Hepatocyte (in vitro differentiated cells): Measurements from ENCODE around the gene TMED10.

Source experiments
- CTCF ChIP-seq: fragments of 200-600 bp; sonication (generic); IDR thresholded peaks from 2 replicates; pipeline ENCODE4 v1.5.1; 2016; ENCODE audit warnings: antibody characterized with exemption, mild to moderate bottlenecking; ENCODE audit not compliant: poor library complexity
- EZH2 ChIP-seq: fragments of 200-600 bp; sonication (generic); IDR thresholded peaks from 2 replicates; pipeline ENCODE4 v1.6.1; 2016; ENCODE audit warnings: antibody characterized with exemption, mild to moderate bottlenecking, borderline replicate concordance
- EZH2phosphoT487 ChIP-seq: fragments of 200-600 bp; sonication (generic); IDR thresholded peaks from one replicate; pipeline ENCODE4 v1.6.1; 2018; ENCODE audit warnings: antibody characterized with exemption, mild to moderate bottlenecking, low read depth, moderate library complexity; ENCODE audit not compliant: unreplicated experiment, severe bottlenecking

DNA sequence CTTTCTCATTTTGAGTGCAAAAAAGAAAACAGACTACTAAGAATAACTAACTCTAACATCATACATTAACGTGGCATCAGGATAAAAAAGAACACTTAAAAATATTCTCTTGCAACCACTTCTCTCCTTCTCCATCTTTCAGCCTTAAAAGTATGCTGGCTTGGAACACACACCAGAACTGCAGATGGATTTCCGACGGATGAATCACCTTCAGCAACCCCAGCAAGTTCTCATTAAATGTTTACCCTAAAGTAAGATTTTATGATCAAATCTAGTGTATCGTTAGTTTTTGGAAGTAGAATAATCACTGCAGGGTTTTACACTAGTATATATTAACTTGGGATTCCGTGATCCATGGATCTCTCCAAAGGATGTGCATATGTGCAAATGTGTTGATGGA is 50.8 kb downstream of the TMED10 start:
- no peak for TF ChIP-seq CTCF
- TF ChIP-seq EZH2 = no peak
- no peak for TF ChIP-seq EZH2phosphoT487
